Gastroesophageal sphincter (tissue), 4 donors: Measurements from ENCODE around the gene ALPP. TPM values are rescaled to one million over a fixed set of nuclear protein-coding genes. Genes with fewer than 3 reads are reported as not detected.

Experiments used
- ATAC-seq: fragments of 150-250 bp; one replicate; pipeline ENCODE4 v1.9.1; 2016; ENCODE audit warnings: mild to moderate bottlenecking, moderate library complexity
- H3K27ac ChIP-seq, 4 donors: fragments of 200-600 bp; sonication (generic) in 3 of 4; 1 replicate in 3 of 4; 2 replicates in 1 of 4; pipeline ENCODE4 v1.5.1; 2016 to 2019
- H3K27me3 ChIP-seq: fragments of 200-600 bp; sonication (generic); one replicate; pipeline ENCODE4 v1.5.1; 2019
- H3K36me3 ChIP-seq, 2 donors: fragments of 200-600 bp; sonication (generic); one replicate each; pipeline ENCODE4 v1.5.1; 2019; ENCODE audit warnings: control low read depth in 1 of 2
- H3K4me1 ChIP-seq, 3 donors: fragments of 200-600 bp; sonication (generic); 1 replicate in 2 of 3; 2 replicates in 1 of 3; pipeline ENCODE4 v1.5.1; 2016 to 2019; ENCODE audit warnings: control low read depth in 2 of 3
- H3K4me3 ChIP-seq, 2 donors: fragments of 200-600 bp; sonication (generic); one replicate each; pipeline ENCODE4 v1.5.1; 2019; ENCODE audit warnings: mild to moderate bottlenecking in 1 of 2, moderate library complexity in 1 of 2
- H3K9me3 ChIP-seq, 3 donors: fragments of 200-600 bp; sonication (generic); one replicate each; pipeline ENCODE4 v1.5.1; 2017 to 2019; ENCODE audit warnings: control low read depth in 2 of 3
- CTCF ChIP-seq, 4 experiments: fragments of 200-600 bp in 2 of 4; fragments of 450-650 bp in 2 of 4; sonication (generic) in 1 of 4; IDR thresholded peaks; one replicate each; pipeline ENCODE4 v1.5.1; 2017 to 2019; ENCODE audit warnings: antibody characterized with exemption in 4 of 4, mild to moderate bottlenecking in 2 of 4, moderate library complexity in 2 of 4
- EP300 ChIP-seq: sonication (generic); formaldehyde crosslinking; IDR thresholded peaks from one replicate; pipeline ENCODE4 v1.6.1; 2017; ENCODE audit warnings: antibody characterized with exemption, mild to moderate bottlenecking
- POLR2A ChIP-seq, 2 donors: fragments of 450-650 bp; IDR thresholded peaks; one replicate each; pipeline ENCODE4 v1.6.1; 2017; ENCODE audit warnings: antibody characterized with exemption in 2 of 2, mild to moderate bottlenecking in 2 of 2, moderate library complexity in 1 of 2
- POLR2AphosphoS5 ChIP-seq: sonication (generic); formaldehyde crosslinking; IDR thresholded peaks from one replicate; pipeline ENCODE4 v1.6.1; 2017; ENCODE audit warnings: antibody characterized with exemption
- WGBS, 2 donors: methylation state at CpG; one replicate each; pipeline ENCODE4 v1.1.5; 2018; ENCODE audit warnings: low coverage in 1 of 2; 5-methylcytosine and 5-hydroxymethylcytosine counted together
- total RNA-seq, 4 donors: library from RNA; depleted of rRNA; stranded (reverse); fragments of >200 nt; gene quantifications; one replicate each; pipeline ENCODE4 v1.1.0, GENCODE V29; 2016

Gene ALPP
- total RNA-seq, 4 donors from 2014 or later = not detected

- TF ChIP-seq EP300 = no peak
- no peak for TF ChIP-seq POLR2A (IDR thresholded peaks at IDR 0.05)
- no peak for TF ChIP-seq CTCF (IDR thresholded peaks at IDR 0.05)
- no peak for TF ChIP-seq POLR2AphosphoS5
- Histone ChIP-seq H3K36me3 (no peaks in the 10 kb centered on the region), H3K4me3 (peak overlapping the region in 1 of 2 donors; percentile 40), H3K27me3 (peaks cover 94% of the 10 kb centered on the region), H3K9me3 (peaks cover 0 to 17% (median 0%) of the 10 kb centered on the region in 3 donors), H3K4me1 (peaks cover 0 to 29% (median 13%) of the 10 kb centered on the region in 3 donors), H3K27ac (no peak overlapping the region)
- ATAC-seq = no peak
- 19% methylated on average over 6 of the region's 49 CpGs; no CpG with 5 or more reads in 1 of the 2 donors for WGBS, 2 donors
These were observed 40.1 kb downstream of the ALPP start for GRCh38 chr2:232418466-232419244.

- no peak for TF ChIP-seq POLR2A (IDR thresholded peaks at IDR 0.05)
- no peak for TF ChIP-seq EP300
- TF ChIP-seq CTCF (IDR thresholded peaks at IDR 0.05) = no peak
- TF ChIP-seq POLR2AphosphoS5 = no peak
- peaks cover 0 to 29% (median 13%) of the 10 kb centered on the region in 3 donors for H3K4me1 ChIP-seq
- H3K27me3 ChIP-seq = peaks cover 97% of the 10 kb centered on the region
- WGBS, 2 donors = 0% methylated on average over 4 of the region's 79 CpGs; no CpG with 5 or more reads in 1 of the 2 donors
- ATAC-seq = no peak
- no peak overlapping the region for H3K27ac ChIP-seq
- H3K36me3 ChIP-seq = no peaks in the 10 kb centered on the region
- peaks cover 0 to 17% (median 0%) of the 10 kb centered on the region in 3 donors for H3K9me3 ChIP-seq
- H3K4me3 ChIP-seq = peak overlapping the region in 1 of 2 donors; percentile 40
These were observed 40.9 kb downstream of the ALPP start for GRCh38 chr2:232419245-232420072.

GRCh38 chr2:232420073-232420454, 41.5 kb downstream of the ALPP start:
- Histone ChIP-seq H3K27me3 (peaks cover 97% of the 10 kb centered on the region), H3K36me3 (no peaks in the 10 kb centered on the region), H3K27ac (no peak overlapping the region), H3K4me3 (no peak overlapping the region), H3K9me3 (peaks cover 0 to 17% (median 0%) of the 10 kb centered on the region in 3 donors), H3K4me1 (peaks cover 0 to 29% (median 13%) of the 10 kb centered on the region in 3 donors)
- TF ChIP-seq EP300 (no peak), CTCF (IDR thresholded peaks at IDR 0.05) (no peak), POLR2AphosphoS5 (no peak), POLR2A (IDR thresholded peaks at IDR 0.05) (no peak)
- ATAC-seq = no peak
- WGBS, 2 donors = 0% methylated on average over 4 of the region's 22 CpGs; no CpG with 5 or more reads in 1 of the 2 donors

- 3% methylated on average over 10 of the region's 79 CpGs; no CpG with 5 or more reads in 1 of the 2 donors for WGBS, 2 donors
- H3K27me3 ChIP-seq = peaks cover 91% of the 10 kb centered on the region
- H3K4me3 ChIP-seq = peak overlapping the region in 1 of 2 donors; percentile 14
- no peak for TF ChIP-seq POLR2AphosphoS5
- no peak for TF ChIP-seq CTCF (IDR thresholded peaks at IDR 0.05)
- TF ChIP-seq POLR2A (IDR thresholded peaks at IDR 0.05) = no peak
- TF ChIP-seq EP300 = no peak
- H3K36me3 ChIP-seq = no peaks in the 10 kb centered on the region
- no peak overlapping the region for H3K27ac ChIP-seq
- H3K4me1 ChIP-seq = peaks cover 0 to 29% (median 13%) of the 10 kb centered on the region in 3 donors
- peaks cover 0 to 17% (median 0%) of the 10 kb centered on the region in 3 donors for H3K9me3 ChIP-seq
- no peak for ATAC-seq
These were observed 42.1 kb downstream of the ALPP start for GRCh38 chr2:232420463-232421188.
